Stomach (tissue), 9 donors: Measurements from ENCODE around the gene RAB1A. TPM values are rescaled to one million over a fixed set of nuclear protein-coding genes. Genes with fewer than 3 reads are reported as not detected.

Experiments
- DNase-seq, 2 donors: peaks; one replicate each; pipeline versions ENCODE4 v3.0.0 to v3.0.0-alpha.2; 2013 to 2019
- H3K27ac ChIP-seq, 5 donors: fragments of 200-600 bp in 4 of 5; sonication (generic) in 4 of 5; one replicate each; pipeline ENCODE4 v1.5.1; 2013 to 2019; ENCODE audit warnings: mild to moderate bottlenecking in 1 of 5, moderate library complexity in 1 of 5
- H3K27me3 ChIP-seq, 3 donors: fragments of 200-600 bp; sonication (generic); one replicate each; pipeline ENCODE4 v1.5.1; 2017 to 2019; ENCODE audit warnings: mixed run types in 1 of 3
- H3K36me3 ChIP-seq, 4 donors: fragments of 200-600 bp; sonication (generic); 1 replicate in 3 of 4; 2 replicates in 1 of 4; pipeline ENCODE4 v1.5.1; 2016 to 2019
- H3K4me1 ChIP-seq, 4 donors: fragments of 200-600 bp; sonication (generic); one replicate each; pipeline ENCODE4 v1.5.1; 2016 to 2019
- H3K4me3 ChIP-seq, 4 donors: fragments of 200-600 bp; sonication (generic) in 3 of 4; one replicate each; pipeline ENCODE4 v1.5.1; 2016 to 2019; ENCODE audit warnings: mild to moderate bottlenecking in 1 of 4
- H3K9me3 ChIP-seq, 4 donors: fragments of 200-600 bp; sonication (generic); one replicate each; pipeline ENCODE4 v1.5.1; 2016 to 2019
- EP300 ChIP-seq: sonication (generic); formaldehyde crosslinking; IDR thresholded peaks from one replicate; pipeline ENCODE4 v1.6.1; 2017; ENCODE audit warnings: antibody characterized with exemption
- POLR2A ChIP-seq, 4 donors: fragments of 450-650 bp; IDR thresholded peaks; one replicate each; pipeline ENCODE4 v1.6.1; 2016; ENCODE audit warnings: antibody characterized with exemption in 4 of 4, control low read depth in 2 of 4, mild to moderate bottlenecking in 1 of 4, moderate library complexity in 1 of 4
- POLR2AphosphoS5 ChIP-seq, 3 donors: sonication (generic); formaldehyde crosslinking; IDR thresholded peaks; one replicate each; pipeline ENCODE4 v1.6.1; 2016; ENCODE audit warnings: antibody characterized with exemption in 3 of 3
- WGBS, 5 donors: extraction: QIAGEN DNeasy Blood & Tissue Kit in 3 of 5; methylation state at CpG; one replicate each; pipeline versions ENCODE4 v1.1.5 to v1.1.7; 2013 to 2018; 5-methylcytosine and 5-hydroxymethylcytosine counted together
- intact Hi-C: fragments of 100-400 bp; cut with DNase I; formaldehyde crosslinking; loops from one replicate; pipeline ENCODE4 v1.15.1; 2023; ENCODE audit warnings: low total_unique reads
- polyA plus RNA-seq, 3 donors: library from polyadenylated mRNA; stranded (reverse); fragments of 200-250 nt; gene quantifications; one replicate each; pipeline ENCODE4 v1.2.3, GENCODE V29; 2013
- total RNA-seq, 5 donors: library from RNA; depleted of rRNA; stranded (reverse); fragments of >200 nt; gene quantifications; one replicate each; pipeline versions ENCODE4 v1.1.0 to v1.2.3, GENCODE V29; 2014 to 2016
- TF ChIP-seq, protein P1 (sequence below), 7 experiments: fragments of 450-650 bp in 4 of 7; fragments of 200-600 bp in 3 of 7; sonication (generic) in 3 of 7; IDR thresholded peaks; one replicate each; pipeline ENCODE4 v1.5.1; 2016 to 2019; ENCODE audit warnings: antibody characterized with exemption in 7 of 7, control low read depth in 2 of 7, mild to moderate bottlenecking in 1 of 7
- donor health status: healthy with polysubstance abuse.
- donor health status: Bipolar disorder and iron deficiency.
- donor health status: healthy.

The RAB1A gene
- total and polyA plus RNA-seq, 8 donors: 58.2 to 160 (median 88.1) TPM

DNA sequence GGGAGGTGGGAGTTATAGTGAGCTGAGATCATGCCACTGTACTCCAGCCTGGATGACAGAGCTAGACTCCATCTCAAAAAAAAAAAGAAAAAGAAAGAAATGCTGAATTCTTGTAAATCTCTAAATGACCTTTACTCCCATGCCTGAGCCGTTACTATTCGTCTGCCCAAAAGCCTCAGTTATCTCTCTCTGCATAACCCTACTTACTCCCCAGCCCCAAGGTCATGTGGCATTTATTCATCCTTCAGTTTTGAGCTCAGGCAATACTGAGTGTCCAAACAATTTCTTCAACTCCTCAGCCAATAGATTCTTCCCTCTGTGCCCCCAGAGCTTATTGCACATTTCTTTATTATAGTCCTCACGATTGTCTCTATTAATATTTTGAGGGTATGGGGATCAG lies 28.8 kb downstream of the RAB1A start:
- TF ChIP-seq POLR2AphosphoS5 (IDR thresholded peaks at IDR 0.05) (no peak), EP300 (no peak), POLR2A (IDR thresholded peaks at IDR 0.05) (no peak)
- TF ChIP-seq, protein P1, sequence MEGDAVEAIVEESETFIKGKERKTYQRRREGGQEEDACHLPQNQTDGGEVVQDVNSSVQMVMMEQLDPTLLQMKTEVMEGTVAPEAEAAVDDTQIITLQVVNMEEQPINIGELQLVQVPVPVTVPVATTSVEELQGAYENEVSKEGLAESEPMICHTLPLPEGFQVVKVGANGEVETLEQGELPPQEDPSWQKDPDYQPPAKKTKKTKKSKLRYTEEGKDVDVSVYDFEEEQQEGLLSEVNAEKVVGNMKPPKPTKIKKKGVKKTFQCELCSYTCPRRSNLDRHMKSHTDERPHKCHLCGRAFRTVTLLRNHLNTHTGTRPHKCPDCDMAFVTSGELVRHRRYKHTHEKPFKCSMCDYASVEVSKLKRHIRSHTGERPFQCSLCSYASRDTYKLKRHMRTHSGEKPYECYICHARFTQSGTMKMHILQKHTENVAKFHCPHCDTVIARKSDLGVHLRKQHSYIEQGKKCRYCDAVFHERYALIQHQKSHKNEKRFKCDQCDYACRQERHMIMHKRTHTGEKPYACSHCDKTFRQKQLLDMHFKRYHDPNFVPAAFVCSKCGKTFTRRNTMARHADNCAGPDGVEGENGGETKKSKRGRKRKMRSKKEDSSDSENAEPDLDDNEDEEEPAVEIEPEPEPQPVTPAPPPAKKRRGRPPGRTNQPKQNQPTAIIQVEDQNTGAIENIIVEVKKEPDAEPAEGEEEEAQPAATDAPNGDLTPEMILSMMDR (IDR thresholded peaks at IDR 0.05): no peak
- H3K36me3 ChIP-seq: peaks cover 15 to 77% (median 73%) of the 10 kb centered on the region in 4 donors
- no peak for DNase-seq
- H3K27ac ChIP-seq: no peak overlapping the region
- H3K9me3 ChIP-seq: no peaks in the 10 kb centered on the region
- peaks cover 0 to 65% (median 37%) of the 10 kb centered on the region in 4 donors for H3K4me1 ChIP-seq
- intact Hi-C loops: no loop called here
- no peak overlapping the region for H3K4me3 ChIP-seq
- no peaks in the 10 kb centered on the region for H3K27me3 ChIP-seq
- 47 to 71% (median 60%) methylated on average over 3 of the region's 3 CpGs for WGBS, 5 donors

DNA sequence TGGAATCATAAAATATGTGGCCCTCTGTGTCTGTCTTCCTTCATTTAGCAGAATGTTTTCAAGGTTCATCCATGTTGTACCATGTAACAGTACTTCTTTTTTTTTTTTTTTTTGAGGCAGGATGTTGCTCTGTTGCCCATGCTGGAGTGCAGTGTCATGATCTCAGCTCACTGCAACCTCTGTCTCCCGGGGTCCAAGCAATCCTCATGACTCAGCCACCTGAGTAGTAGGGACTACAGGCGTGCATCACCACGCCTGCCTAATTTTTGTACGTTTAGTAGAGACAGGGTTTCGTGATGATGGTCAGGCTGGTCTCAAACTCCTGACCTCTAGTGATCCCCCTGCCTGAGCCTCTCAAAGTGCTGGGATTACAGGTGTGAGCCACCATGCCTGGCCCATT lies 31.2 kb downstream of the RAB1A start:
- H3K4me3 ChIP-seq: no peak overlapping the region
- no peaks in the 10 kb centered on the region for H3K27me3 ChIP-seq
- H3K36me3 ChIP-seq: peaks cover 20 to 92% (median 88%) of the 10 kb centered on the region in 4 donors
- TF ChIP-seq, protein P1 (IDR thresholded peaks at IDR 0.05): no peak
- TF ChIP-seq EP300 (no peak), POLR2A (IDR thresholded peaks at IDR 0.05) (no peak), POLR2AphosphoS5 (IDR thresholded peaks at IDR 0.05) (no peak)
- WGBS, 5 donors: 85 to 92% (median 89%) methylated on average over 5 of the region's 5 CpGs
- H3K9me3 ChIP-seq: no peaks in the 10 kb centered on the region
- H3K4me1 ChIP-seq: peaks cover 2 to 59% (median 31%) of the 10 kb centered on the region in 4 donors
- no peak overlapping the region for H3K27ac ChIP-seq
- intact Hi-C loops: no loop called here
- no peak for DNase-seq

DNA sequence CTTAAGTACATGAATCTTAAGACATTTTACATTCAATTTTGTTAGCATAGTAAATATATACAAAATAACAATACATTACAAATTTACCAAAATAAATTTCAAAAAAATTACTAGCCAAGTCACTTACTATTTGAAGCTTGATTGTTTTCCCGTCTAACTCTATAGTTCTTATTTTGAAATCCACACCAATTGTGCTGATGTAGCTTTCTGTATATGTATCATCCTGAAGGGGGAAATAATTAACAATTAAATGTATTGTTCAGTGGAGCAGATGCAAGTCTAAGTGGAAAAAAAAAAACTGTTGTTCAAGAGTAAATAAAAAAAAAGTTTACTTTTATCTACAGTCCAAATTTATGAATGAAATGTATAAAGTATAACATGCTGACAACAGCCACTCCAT lies 32.1 kb downstream of the RAB1A start:
- no peak overlapping the region for H3K4me3 ChIP-seq
- peaks cover 24 to 94% (median 88%) of the 10 kb centered on the region in 4 donors for H3K36me3 ChIP-seq
- TF ChIP-seq, protein P1 (IDR thresholded peaks at IDR 0.05): no peak
- no peak for TF ChIP-seq POLR2A (IDR thresholded peaks at IDR 0.05)
- no peak for TF ChIP-seq POLR2AphosphoS5 (IDR thresholded peaks at IDR 0.05)
- TF ChIP-seq EP300: no peak
- no peak for DNase-seq
- H3K4me1 ChIP-seq: peaks cover 9 to 57% (median 27%) of the 10 kb centered on the region in 4 donors
- H3K9me3 ChIP-seq: no peaks in the 10 kb centered on the region
- H3K27ac ChIP-seq: no peak overlapping the region
- H3K27me3 ChIP-seq: no peaks in the 10 kb centered on the region
- 21 to 44% (median 40%) methylated on average over 1 of the region's 1 CpG for WGBS, 5 donors
- intact Hi-C loops: no loop called here

DNA sequence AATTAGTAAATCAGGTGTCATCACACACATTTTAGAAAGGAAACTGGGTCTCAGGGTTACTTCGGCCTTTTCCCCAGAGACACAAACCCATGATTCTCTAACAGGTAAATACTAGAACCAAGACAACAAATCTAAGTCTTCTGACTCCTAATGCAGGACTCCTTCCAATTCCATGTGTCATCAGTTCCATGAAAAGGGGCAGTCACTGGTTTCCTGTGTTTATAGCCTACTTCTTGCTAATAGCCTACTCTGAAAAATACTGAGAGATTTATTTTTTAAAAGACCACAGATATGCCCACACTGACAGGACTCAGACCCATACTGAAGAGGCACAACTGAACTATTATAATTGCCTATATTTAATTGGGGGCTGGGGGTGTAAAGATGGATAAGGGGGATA lies 33.0 kb downstream of the RAB1A start:
- WGBS, 5 donors: 74 to 100% (median 87%) methylated on average over 1 of the region's 1 CpG
- H3K4me3 ChIP-seq: no peak overlapping the region
- intact Hi-C loops: no loop called here
- H3K36me3 ChIP-seq: peaks cover 21 to 94% (median 91%) of the 10 kb centered on the region in 4 donors
- H3K27me3 ChIP-seq: no peaks in the 10 kb centered on the region
- H3K4me1 ChIP-seq: peaks cover 4 to 51% (median 25%) of the 10 kb centered on the region in 4 donors
- no peak for TF ChIP-seq POLR2A (IDR thresholded peaks at IDR 0.05)
- TF ChIP-seq, protein P1 (IDR thresholded peaks at IDR 0.05): no peak
- TF ChIP-seq EP300: no peak
- no peak for TF ChIP-seq POLR2AphosphoS5 (IDR thresholded peaks at IDR 0.05)
- H3K27ac ChIP-seq: no peak overlapping the region
- DNase-seq: no peak
- no peaks in the 10 kb centered on the region for H3K9me3 ChIP-seq
